Calu3 (cell line): ENCODE results near the gene SLC9A3. TPM values are rescaled to one million over a fixed set of nuclear protein-coding genes. Genes with fewer than 3 reads are reported as not detected.

ENCODE experiments used
- BruUV-seq: library from RNA; stranded (reverse); fragments of 400-500 nt; replicated peaks from 2 replicates; lab custom pipeline; 2021; lab: Mats Ljungman, UMichigan
- CTCF ChIA-PET: fragments of 300-600 bp; sonication (Branson Sonifier 250); formaldehyde crosslinking; loops from one replicate; lab custom pipeline; 2022; ENCODE audit warnings: antibody characterized with exemption; lab: Charles Lee
- DNase-seq: peaks from one replicate; pipeline ENCODE4 v3.0.0; 2022
- H3K27ac Mint-ChIP-seq: one replicate; pipeline ENCODE4 v1.8.0; 2022; ENCODE audit warnings: mixed read lengths; ENCODE audit not compliant: unreplicated experiment
- H3K27me3 Mint-ChIP-seq: one replicate; pipeline ENCODE4 v1.8.0; 2022; ENCODE audit warnings: mixed read lengths; ENCODE audit not compliant: unreplicated experiment
- H3K36me3 Mint-ChIP-seq: one replicate; pipeline ENCODE4 v1.8.0; 2022; ENCODE audit warnings: mild to moderate bottlenecking, moderate library complexity, mixed read lengths; ENCODE audit not compliant: insufficient read depth, unreplicated experiment
- H3K4me1 Mint-ChIP-seq: one replicate; pipeline ENCODE4 v1.8.0; 2022; ENCODE audit warnings: mild to moderate bottlenecking, low read depth, mixed read lengths; ENCODE audit not compliant: unreplicated experiment
- H3K4me3 Mint-ChIP-seq: one replicate; pipeline ENCODE4 v1.8.0; 2022; ENCODE audit warnings: mild to moderate bottlenecking, low read depth, moderate library complexity, mixed read lengths; ENCODE audit not compliant: unreplicated experiment
- H3K9me3 Mint-ChIP-seq: one replicate; pipeline ENCODE4 v1.8.0; 2022; ENCODE audit warnings: low read depth, mixed read lengths; ENCODE audit not compliant: unreplicated experiment
- CTCF ChIP-seq: fragments of 200-600 bp; IDR thresholded peaks from one replicate; pipeline ENCODE4 v1.8.0; 2022; ENCODE audit warnings: antibody characterized with exemption; ENCODE audit not compliant: unreplicated experiment
- intact Hi-C: fragments of 100-400 bp; cut with micrococcal nuclease; formaldehyde crosslinking; loops from one replicate; pipeline ENCODE4 v1.10.0; 2022; ENCODE audit not compliant: unreplicated experiment
- total RNA-seq: library from RNA; stranded (reverse); gene quantifications from 2 replicates; pipeline ENCODE4 v1.2.3, GENCODE V29; 2022

The SLC9A3 gene
- total RNA-seq, 1 experiment from 2014 or later: 1.1 TPM

GRCh38 chr5:549229-549628 is 25.0 kb upstream of the SLC9A3 start:
- intact Hi-C loops: no loop called here
- H3K9me3 Mint-ChIP-seq: peaks cover 2% of the 10 kb centered on the region
- no TSS peak for BruUV-seq
- no peak for TF ChIP-seq CTCF
- peaks cover 52% of the 10 kb centered on the region for H3K27me3 Mint-ChIP-seq
- CTCF ChIA-PET: no interaction called here
- peaks cover 9% of the 10 kb centered on the region for H3K4me1 Mint-ChIP-seq
- no peak overlapping the region for H3K27ac Mint-ChIP-seq
- H3K36me3 Mint-ChIP-seq: peaks cover 4% of the 10 kb centered on the region
- H3K4me3 Mint-ChIP-seq: no peak overlapping the region
- no peak for DNase-seq

GRCh38 chr5:548256-548655 is 24.0 kb upstream of the SLC9A3 start:
- CTCF ChIA-PET: no interaction called here
- DNase-seq: no peak
- no peak for TF ChIP-seq CTCF
- Mint-ChIP-seq H3K27me3 (peaks cover 47% of the 10 kb centered on the region), H3K4me1 (peaks cover under 1% of the 10 kb centered on the region), H3K4me3 (no peak overlapping the region), H3K36me3 (no peaks in the 10 kb centered on the region), H3K9me3 (peaks cover 2% of the 10 kb centered on the region), H3K27ac (no peak overlapping the region)
- intact Hi-C loops: no loop called here
- BruUV-seq: no TSS peak

GRCh38 chr5:547086-547924 is 23.1 kb upstream of the SLC9A3 start:
- no TSS peak for BruUV-seq
- H3K27me3 Mint-ChIP-seq: peaks cover 55% of the 10 kb centered on the region
- peaks cover 2% of the 10 kb centered on the region for H3K9me3 Mint-ChIP-seq
- CTCF ChIA-PET: no interaction called here
- DNase-seq: no peak
- no peak overlapping the region for H3K27ac Mint-ChIP-seq
- H3K4me1 Mint-ChIP-seq: no peaks in the 10 kb centered on the region
- TF ChIP-seq CTCF: no peak
- intact Hi-C loops: no loop called here
- H3K4me3 Mint-ChIP-seq: no peak overlapping the region
- H3K36me3 Mint-ChIP-seq: no peaks in the 10 kb centered on the region

GRCh38 chr5:546376-546908 is 22.2 kb upstream of the SLC9A3 start:
- Mint-ChIP-seq H3K9me3 (peaks cover 2% of the 10 kb centered on the region), H3K4me1 (no peaks in the 10 kb centered on the region), H3K27ac (no peak overlapping the region), H3K4me3 (no peak overlapping the region), H3K36me3 (no peaks in the 10 kb centered on the region), H3K27me3 (peaks cover 63% of the 10 kb centered on the region)
- BruUV-seq: no TSS peak
- CTCF ChIA-PET: no interaction called here
- no peak for DNase-seq
- no peak for TF ChIP-seq CTCF
- intact Hi-C loops: no loop called here
